ENCODE measurements around the gene MRC1.

The MRC1 gene

DNA sequence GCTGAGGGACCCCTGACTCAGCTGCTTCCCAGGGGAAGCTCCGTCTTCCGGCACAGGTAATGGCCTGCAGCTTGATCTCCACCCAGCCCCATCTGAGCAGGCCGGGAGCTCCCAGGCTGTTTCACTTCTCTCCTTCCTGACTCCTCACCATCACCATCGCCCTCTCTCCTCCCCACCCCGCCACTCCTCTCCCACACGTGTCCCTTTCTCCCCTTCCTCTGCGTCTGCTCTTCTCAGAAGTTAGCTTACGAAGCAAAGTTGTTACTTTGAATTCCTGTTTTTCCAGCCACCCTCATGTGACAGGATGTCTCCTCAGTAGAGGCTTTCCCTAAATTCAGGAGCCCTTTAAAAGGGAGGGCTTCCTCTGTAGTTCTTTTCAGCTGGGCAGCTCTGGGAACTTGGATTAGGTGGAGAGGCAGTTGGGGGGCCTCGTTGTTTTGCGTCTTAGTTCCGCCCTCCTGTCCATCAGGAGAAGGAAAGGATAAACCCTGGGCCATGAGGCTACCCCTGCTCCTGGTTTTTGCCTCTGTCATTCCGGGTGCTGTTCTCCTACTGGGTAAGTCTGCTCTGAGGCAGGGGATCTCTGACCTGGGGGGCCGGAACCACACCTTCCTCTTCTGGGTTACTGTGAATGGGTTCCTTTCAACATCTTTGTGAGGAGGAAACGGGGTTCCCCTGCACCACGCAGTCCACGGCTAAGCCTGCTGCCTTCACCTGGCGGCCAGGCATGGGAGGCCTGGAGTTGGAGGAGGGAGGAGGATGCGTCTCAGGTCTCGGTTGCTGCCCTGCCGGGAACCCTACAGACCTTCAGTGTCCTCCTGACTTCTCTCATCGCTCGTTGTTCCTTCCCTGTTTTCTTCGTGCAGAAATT lies at the start of gene MRC1:
TSS of gene MRC1 (plus strand) at position 378 of the 871 bp plus-strand sequence. CDS start at position 496, 118 bp downstream.
- no peak for DNase-seq

DNA sequence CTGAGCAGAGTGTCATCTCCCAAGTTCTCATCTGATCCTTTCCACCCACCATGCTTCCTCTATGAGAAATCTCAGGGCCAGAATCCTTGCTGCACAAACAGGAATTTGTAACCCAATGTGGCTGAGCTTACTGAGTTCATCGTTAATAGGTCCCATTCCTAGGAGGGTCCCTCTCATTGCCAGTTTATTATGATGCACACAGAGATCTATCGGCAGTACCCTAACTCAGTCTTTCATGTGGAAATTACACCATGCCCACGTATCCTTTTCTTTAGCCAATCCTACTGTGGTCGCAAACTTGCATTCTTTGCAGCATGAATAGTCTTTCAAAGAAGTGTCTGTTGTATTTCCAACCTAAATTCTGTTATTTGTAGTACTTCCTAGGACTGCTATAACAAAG lies 45.0 kb upstream of the MRC1 start:
- DNase-seq = no peak

DNA sequence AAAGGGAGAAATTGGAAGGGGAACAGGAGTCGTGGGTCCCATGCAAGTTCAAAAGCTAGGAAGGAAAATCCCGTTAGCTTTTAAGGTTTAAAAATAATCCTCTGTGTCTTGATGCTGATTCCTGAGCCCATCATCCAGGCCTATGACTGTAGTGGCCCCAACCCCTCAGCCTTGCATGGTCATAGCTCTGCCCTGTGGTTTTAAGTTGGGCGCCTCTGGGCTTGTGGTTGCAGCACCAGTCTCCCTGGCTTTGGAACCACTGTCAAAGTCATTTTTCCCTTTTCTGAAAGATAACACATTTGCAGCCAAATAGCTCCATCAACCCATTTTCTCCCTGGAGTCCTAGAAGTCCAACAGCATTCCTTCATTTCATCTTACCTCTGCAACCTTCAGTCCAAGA lies 43.5 kb upstream of the MRC1 start:
- DNase-seq = no peak

DNA sequence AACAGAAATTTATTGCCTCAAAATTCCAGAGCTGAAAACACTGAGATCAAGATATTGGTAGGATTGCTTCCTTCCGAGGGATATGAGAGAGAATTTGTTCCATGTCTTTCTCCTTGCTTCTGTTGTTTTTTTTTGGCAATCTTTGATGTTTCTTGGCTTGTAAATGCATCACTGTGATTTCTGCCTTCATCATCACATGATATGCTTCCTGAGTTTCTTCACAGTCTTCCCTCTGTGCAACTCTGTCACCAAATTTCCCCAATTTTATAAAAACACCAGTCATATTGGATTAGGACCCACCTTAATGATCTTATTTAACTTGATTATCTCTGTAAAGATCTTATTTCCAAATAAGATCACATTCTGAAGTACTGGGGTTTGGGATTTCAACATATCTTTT lies 42.4 kb upstream of the MRC1 start:
- no peak for DNase-seq

DNA sequence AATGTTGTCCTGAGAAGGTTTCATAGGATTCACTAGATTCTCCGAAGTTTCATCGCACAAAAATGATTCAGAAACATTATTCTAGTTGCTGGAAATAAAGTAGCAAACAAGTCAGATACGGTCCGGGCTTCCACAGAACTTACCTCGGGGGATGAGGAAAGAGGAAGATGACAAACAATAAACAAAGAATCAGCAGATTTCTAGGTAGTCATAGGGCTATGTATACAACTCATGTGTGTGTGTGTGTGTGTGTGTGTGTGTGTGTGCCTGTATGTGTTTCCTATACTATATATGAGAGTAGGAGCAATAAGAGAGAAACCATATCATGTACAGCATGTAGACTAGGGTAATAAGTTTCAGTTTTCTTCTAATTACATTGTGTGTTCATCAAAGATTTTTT lies 40.7 kb upstream of the MRC1 start:
- no peak for DNase-seq

DNA sequence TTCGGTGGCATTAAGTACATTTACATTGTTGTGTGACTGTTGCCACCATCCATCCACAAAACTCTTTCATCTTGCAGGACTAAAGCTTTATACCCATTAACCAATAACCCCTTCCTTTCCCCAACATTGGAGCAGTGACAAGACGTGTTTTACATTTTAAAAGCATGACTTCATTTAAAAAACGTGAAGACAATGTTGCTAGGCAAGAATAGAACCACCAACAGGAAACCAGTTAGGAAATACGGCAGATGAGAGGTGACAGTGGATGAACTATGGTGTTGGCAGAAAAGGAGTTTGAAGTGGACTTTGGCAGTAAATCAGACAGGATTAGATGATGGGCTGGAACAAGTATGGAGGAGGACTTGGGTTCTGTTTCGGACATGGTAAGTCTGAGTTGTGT lies 40.2 kb upstream of the MRC1 start:
- no peak for DNase-seq

DNA sequence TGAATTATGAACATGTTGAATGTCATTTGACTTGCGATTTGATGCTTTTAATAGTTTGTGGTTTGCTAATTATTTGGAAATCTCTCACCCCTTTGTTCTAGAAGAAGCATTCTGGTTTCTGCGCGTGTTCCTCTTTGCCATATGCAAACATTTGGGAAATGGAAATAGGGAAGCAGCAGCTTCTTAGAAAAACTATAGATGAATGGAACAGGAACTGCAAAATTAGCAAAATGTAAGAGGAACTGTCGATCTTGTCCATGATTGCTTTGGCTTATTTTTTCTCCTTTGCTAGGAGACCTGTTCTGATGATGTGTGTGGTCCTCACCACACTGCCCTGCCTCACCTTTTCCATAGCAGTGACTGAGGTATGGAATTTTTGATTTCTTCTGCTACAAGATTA lies 38.1 kb upstream of the MRC1 start:
- no peak for DNase-seq

DNA sequence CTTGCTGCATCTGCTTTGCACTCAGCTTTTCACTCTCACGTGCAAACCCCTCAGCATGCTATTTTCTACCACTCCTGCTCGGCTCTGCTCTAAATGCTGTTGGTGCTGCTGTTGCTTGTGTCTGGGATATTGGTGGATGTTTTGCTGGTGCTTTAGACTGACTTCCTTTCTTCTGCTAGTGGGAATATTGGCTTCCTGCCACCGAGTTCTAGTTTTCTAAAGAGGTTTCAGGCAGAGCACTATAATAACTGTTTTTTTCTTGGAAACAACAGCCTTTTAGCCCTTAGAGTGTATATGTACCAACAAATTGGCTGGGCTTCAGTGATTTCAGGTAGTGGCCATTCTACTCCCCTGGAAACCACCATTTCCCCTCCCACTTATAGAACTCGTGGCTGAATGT lies 29.4 kb upstream of the MRC1 start:
- no peak for DNase-seq

DNA sequence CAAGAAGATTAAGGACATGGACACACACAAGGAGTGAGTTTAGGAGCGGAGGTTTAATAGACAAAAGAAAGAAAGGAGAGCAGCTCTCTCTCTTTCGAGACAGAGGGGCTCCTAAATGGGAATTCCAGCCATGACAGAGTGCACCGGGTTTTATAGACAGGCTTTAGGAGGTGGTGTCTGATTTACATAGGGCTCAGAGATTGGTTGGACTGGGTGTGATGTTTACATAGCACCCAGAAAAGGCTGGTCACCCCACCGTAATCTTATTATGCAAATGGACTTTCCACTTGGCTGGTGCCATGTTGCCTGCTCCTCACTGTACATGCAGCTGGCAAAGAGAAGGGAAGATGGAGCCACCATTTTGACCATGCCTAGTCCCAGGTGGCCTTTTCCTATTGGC lies 28.4 kb upstream of the MRC1 start:
- no peak for DNase-seq

DNA sequence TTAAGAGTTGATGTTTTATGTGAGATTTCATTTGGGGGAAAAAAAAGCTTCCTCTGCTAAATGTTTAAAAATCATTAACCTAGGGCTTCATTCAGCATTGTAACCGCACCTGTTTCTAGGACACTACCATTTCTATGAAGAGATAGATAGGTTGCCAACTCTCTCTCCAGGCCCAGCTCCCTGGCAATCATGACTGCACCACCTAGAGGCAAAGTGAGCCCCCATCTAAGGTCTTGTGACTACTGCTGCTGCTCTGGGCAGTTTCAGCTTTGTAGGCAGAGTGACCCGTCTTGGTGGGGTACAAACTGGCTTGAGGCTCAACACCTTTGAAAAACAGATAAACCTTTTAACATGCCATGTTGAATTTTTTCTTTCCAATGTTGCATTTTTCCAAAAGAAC lies 27.3 kb upstream of the MRC1 start:
- DNase-seq = no peak

DNA sequence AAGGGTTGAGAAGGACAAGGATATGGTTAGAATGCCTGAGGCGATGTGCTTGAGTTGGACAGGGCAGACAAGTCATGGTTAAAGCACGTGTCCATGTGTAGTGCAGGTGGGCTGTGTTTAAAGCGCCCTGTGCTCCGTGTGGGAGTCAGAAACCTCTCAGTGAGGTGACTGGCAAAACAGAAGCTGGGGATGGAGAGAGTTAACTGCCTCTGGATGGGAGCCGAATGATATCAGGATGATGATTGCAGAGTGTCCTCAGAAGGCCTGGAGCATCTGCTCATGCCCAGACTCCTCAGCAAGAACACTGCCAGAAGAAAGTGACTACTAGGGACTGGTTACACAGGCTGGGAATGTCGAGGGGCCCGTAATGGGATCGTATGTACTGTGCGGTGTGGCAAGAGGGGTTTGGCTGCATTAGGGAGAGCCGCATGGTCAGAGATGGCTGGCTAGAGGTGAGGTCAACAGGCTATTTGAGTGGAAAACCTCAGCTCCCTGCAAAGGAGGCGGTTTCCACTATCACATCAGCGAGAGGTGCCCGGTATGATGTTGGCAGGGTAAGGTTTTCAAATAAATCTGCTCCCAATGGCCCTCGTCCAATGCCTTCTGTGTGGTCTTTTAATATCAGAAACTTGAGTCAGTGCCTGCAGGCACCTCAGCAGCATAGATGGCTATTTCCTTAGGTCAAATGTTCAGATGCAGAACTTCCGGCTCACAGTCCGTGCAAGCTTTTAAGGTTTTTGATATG lies 26.1 kb upstream of the MRC1 start:
- no peak for DNase-seq

DNA sequence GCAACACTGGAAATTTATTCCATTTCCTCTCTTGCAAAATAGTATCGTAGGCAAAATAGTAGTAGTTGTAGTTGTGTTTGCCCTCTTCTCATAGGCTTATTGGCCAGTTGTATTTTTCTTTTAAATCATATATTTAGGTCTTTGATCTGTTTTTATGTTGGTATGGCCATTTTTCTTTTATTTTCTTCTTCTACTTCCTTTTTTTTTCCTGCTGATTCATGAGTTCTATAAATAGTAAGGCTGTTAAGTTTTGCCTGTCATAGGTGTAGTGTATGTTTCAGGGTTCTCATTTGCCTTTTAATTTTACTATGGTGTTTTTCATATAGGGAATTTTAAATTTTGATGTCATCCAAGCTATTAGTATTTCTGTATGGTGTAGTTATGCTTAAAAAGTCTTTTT lies 25.4 kb upstream of the MRC1 start:
- DNase-seq = no peak

DNA sequence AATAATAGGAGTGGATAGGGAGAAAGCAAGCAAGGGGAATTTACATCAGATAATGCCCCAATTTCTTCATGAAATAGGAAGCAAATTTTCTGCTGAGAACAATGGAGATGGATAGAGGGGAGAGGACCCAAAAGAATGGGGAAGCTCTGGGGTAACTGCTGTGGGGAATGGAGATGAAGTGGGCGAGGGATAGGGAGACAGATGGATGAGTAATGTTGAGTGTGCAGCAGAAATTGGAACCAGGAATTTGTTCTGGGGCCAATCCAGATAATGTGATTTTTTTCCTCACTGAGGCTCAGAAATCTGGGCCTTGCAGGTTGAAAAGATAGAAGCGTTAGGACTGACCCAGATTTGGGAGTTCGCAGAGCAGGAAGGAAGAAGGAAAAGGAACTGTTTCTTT lies 24.5 kb upstream of the MRC1 start:
- DNase-seq = no peak

DNA sequence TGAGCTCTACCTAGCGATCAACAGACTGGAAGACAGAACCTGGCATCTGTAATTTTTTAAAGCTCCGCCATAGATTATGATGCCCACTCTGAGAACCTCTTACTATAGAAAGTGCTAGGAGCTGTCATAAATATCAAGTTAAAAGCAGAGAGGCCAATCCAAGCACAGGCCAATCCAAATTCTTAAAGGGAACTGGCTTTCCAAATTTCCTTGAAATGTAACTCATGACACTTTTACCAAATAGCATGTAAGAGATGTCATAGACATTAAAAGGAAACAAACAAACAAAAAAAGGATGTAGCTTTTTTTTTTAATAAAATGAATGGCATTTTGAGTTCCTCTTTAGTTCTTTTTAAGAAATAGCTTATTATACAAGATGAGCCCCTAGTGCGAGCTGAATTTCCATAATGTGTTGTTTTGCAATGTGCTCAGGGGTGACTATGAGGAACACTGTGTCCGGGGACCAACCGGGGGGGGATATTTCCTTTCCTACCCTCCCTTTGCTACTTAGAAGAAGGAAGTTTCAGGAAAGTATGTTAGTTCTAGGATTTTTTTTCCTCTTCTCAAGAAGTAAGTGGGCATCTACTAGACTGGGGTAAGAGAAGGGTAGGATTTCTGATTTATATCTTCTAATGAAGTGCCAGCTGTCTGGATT lies 23.7 kb upstream of the MRC1 start:
- no peak for DNase-seq

DNA sequence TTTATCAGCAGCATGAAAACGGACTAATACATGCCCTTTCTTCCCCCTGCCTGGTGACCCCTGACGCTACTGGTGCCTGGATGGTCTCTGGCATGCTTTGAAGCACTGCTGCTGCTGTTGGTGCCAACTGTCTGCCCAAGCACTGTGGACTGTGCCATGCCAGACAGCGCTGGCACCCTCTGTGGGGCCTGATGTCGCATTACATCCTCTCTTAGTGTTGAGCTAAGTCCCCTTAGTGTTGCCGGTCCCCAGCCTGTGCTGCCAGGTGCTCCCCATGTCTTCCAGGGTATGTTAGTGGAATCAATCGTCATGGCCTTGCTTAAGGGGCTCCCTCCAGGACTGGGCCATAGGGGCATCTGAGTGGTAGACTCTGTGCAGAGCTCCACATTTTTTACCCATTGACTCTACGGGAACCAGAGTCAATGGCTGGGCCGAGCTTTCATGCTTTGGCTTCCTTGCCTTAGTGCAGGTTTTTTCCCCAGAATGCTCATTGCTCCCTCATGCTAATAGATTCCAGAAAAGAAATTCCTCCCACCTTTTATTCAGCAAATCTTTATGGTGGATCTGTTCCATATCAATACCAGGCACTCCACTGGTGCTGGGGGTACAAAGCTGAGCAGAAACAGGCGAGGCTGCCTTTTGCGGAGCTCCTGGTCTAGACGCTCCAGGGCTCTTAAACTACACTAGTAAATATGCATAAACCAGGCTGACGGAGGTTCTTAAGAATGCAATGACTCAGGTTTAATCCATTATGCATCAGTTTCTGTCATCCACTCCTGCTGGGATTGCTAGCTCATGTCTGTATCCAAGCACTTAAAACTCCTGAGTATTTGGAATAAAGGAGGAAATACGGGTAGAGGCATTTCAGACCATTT lies 21.8 kb upstream of the MRC1 start:
- no peak for DNase-seq

DNA sequence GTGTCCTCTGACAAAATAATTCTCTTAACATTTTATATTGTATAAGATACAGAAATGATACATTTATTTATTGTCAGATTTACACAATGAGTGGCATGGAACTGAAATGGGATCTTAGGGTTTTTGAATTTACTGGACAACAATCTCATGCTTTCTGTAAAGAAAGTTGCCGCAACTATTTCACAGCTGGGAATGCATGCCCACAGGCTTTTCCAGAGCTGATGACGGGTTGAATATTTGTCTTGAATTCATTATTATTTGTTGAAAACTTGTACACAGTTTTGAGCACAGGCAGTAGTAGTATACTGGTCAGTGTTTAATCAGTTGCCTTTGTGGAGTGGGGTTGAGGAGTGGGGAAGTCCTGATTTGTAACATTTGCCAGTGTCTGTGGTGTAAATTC lies 20.5 kb upstream of the MRC1 start:
- DNase-seq = no peak

DNA sequence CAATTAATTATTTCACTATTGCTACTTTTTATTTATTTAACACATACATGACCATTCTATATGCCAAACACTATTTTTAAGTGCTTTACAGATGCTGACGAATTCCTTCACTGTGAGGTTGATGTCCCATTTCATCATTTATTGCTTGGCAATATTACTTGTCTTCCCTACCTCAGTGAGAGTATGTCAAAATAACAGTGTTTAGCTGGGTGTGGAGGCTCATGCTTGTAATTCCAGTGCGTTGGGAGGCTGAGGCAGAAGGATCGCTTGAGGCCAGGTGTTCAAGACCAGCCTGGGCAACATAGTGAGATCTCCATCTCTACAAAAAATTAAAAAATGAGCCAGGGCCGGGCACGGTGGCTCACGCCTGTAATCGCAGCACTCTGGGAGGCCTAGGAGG lies 19.8 kb upstream of the MRC1 start:
- DNase-seq = no peak

DNA sequence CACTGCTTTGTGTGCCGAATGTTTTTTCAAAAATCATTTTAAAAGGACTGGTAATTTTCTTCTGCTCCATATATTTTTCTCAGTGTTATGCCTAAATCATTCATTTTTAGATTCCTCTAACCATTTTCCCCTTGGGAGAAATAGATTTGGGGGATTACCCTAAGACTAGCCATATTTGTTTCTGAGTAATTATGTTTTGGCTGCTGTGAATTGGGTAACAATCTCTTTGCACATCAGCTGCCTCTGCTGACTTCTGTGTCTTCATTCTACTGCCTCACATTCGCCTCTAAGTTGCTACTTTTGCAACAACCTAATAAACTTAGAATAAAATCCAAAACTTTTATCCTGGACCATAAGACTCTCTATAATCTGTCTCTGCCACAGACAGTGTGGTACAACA lies 18.5 kb upstream of the MRC1 start:
- DNase-seq = no peak

DNA sequence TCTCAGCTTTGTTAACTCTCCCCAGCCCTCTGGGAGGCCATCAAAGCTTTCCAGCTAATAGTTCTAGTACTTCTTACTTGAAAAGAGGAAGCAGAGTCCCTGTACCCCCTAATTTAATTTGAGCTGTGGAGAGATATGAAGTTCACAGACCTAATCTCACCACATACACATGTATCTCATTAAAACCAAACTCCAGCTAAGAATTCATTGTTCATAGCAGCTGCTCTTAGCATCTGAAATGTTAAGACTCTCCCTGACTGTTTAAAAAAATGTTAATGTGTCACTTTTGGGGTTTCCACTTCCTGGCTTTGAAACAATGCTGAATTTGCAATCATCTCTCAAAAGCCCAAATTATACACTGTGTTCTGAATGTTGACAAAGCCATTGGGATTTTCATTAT lies 16.2 kb upstream of the MRC1 start:
- no peak for DNase-seq

DNA sequence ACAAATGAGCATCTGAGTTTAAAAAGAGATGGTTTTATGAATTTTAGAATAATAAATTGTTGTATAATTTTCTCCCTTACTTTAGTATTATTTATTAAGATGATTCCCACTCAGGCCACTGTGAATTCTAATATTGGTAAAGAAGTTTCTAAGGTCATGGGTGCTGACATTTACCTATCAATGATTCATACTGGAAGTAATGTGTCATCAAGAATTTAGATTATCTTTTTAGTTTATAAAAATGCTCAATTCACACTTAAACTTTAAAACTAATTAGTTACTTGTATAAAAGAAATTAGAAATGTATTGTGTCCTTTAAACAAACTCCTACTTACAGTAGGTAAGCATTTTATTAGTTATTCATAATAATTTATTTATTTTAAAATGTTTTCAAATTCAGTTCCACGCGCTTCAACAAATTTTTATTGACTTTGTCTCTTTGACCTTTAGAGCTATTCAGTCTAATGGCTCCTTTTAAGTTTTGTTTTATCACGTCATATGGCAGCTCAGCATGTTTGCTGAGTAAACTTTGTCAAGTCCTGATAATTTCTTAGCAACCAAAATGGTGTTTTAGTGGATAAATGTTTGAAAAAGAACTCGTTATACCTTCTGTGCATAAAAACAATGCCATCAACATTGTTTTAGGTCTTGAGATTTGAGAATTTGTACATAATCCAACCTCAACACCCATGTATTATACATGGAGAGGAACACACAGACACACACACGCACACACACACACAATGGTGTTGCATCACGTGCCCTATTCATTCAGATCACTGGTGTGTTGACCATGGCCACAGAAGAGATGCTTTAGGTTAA lies 15.1 kb upstream of the MRC1 start:
- peak; percentile 0 for DNase-seq

DNA sequence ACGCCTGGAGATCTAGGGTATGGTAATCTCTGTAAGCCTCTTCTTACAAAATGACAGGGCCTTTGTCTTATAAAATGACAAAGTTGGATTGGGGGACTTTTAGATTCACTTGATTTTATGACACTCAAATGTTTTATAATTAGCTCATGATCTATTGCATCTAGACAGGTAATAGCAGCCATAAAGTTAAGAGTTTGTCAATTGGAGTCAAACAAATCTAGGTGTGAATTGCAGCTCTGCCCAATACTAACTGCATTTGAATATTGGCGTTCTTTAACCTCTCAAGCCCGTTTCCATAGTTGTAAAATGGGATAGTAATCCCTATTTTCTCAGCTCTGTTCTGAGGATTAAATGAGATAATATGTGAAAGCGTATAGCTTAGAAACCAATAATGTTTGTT lies 14.1 kb upstream of the MRC1 start:
- DNase-seq = no peak
